ENCODE data around the gene ADM2.
A peak's percentile ranks its signal among the peaks of the same experiment; 100 is the strongest.

The ADM2 gene

GRCh38 chr22:50497093-50497492, 15.8 kb downstream of the ADM2 start:
- no peak for TF ChIP-seq CTCF (conservative IDR thresholded peaks at IDR 0.05)

GRCh38 chr22:50498322-50498890, 17.1 kb downstream of the ADM2 start:
- H3K27ac ChIP-seq, result no peak overlapping the region
- peak; percentile 28; the same call in 1 of the 2 replicates for TF ChIP-seq CTCF (conservative IDR thresholded peaks at IDR 0.05)

More at GRCh38 chr22:50497093-50497492, 15.8 kb downstream of the ADM2 start:
- H3K27ac ChIP-seq, result no peak overlapping the region

GRCh38 chr22:50500452-50500851, 19.1 kb downstream of the ADM2 start:
- TF ChIP-seq CTCF (conservative IDR thresholded peaks at IDR 0.05), result no peak
- H3K27ac ChIP-seq, result no peak overlapping the region

- no peak for TF ChIP-seq CTCF (conservative IDR thresholded peaks at IDR 0.05)
- no peak overlapping the region for H3K27ac ChIP-seq
Observed at GRCh38 chr22:50502096-50502495, 20.8 kb downstream of the ADM2 start.

GRCh38 chr22:50502628-50503474, 21.5 kb downstream of the ADM2 start:
- TF ChIP-seq CTCF (conservative IDR thresholded peaks at IDR 0.05), result no peak
- no peak overlapping the region for H3K27ac ChIP-seq

- H3K27ac ChIP-seq, result no peak overlapping the region
- TF ChIP-seq CTCF (conservative IDR thresholded peaks at IDR 0.05), result no peak
Observed at GRCh38 chr22:50503475-50504145, 22.3 kb downstream of the ADM2 start.

Measured in VCaP (cell line).